Pancreas (tissue), 10 donors: Measurements from ENCODE around the gene GPA33. TPM values are rescaled to one million over a fixed set of nuclear protein-coding genes. Genes with fewer than 3 reads are reported as not detected.

Source experiments
- ATAC-seq, 4 donors: fragments of 200-7000 bp; cut with Tn5 transposase; one replicate each; pipeline versions ENCODE4 v1.8.0 to v1.9.1; 2020; ENCODE audit warnings: mild to moderate bottlenecking in 4 of 4, moderate library complexity in 4 of 4
- DNase-seq, 6 donors: peaks; one replicate each; pipeline ENCODE4 v3.0.0-alpha.2; 2020
- FAIRE-seq: peaks from 2 replicates; lab custom pipeline; 2012; peaks lifted over from hg19 to GRCh38; lab: Jason Lieb, UNC
- H3K27ac ChIP-seq, 4 donors: fragments of 200-600 bp; sonication (generic); 1 replicate in 3 of 4; 2 replicates in 1 of 4; pipeline versions ENCODE4 v1.5.0 to v1.8.0; 2020
- H3K27me3 ChIP-seq, 4 donors: fragments of 200-600 bp; one replicate each; pipeline ENCODE4 v1.8.0; 2021
- H3K36me3 ChIP-seq, 3 donors: fragments of 200-600 bp; sonication (generic) in 1 of 3; one replicate each; pipeline versions ENCODE4 v1.5.0 to v1.8.0; 2020 to 2021
- H3K4me1 ChIP-seq, 3 donors: fragments of 200-600 bp; one replicate each; pipeline ENCODE4 v1.8.0; 2021
- H3K4me3 ChIP-seq, 4 donors: fragments of 200-600 bp; sonication (generic) in 2 of 4; one replicate each; pipeline versions ENCODE4 v1.5.0 to v1.8.0; 2020 to 2021
- H3K9me3 ChIP-seq, 4 donors: fragments of 200-600 bp; one replicate each; pipeline ENCODE4 v1.8.0; 2021
- WGBS, 2 donors: extraction: QIAGEN DNeasy Blood & Tissue Kit; methylation state at CpG; one replicate each; pipeline ENCODE4 v1.1.7; 2013; 5-methylcytosine and 5-hydroxymethylcytosine counted together
- intact Hi-C, 3 donors: fragments of 100-400 bp; cut with DNase I; formaldehyde crosslinking; loops; one replicate each; pipeline versions ENCODE4 v1.11.1 to v1.14.2; 2022
- polyA plus RNA-seq, 2 donors: library from polyadenylated mRNA; stranded (reverse); fragments of 200-250 nt; gene quantifications; one replicate each; pipeline ENCODE4 v1.2.3, GENCODE V29; 2013
- total RNA-seq, 6 donors: library from RNA; stranded (reverse); fragmentation: NEBNext Ultra II Directional in 4 of 6; extraction: Animal tissue kit (Norgen Biotek cat#: 25700) in 4 of 6; gene quantifications; one replicate each; pipeline versions ENCODE4 v1.2.1 to v1.2.4, GENCODE V29; 2021 to 2023
- TF ChIP-seq, protein P1 (sequence below), 4 donors: fragments of 200-600 bp; sonication (generic) in 3 of 4; IDR thresholded peaks; one replicate each; pipeline versions ENCODE4 v1.5.0 to v1.8.0; 2021; ENCODE audit warnings: antibody characterized with exemption in 4 of 4
- donor health status: healthy with polysubstance abuse.
- donor health status: DM: no; HTN: no; CAD: no; lungs with moderate emphysema.
- donor health status: DM: no; HTN: no; CAD: no.
- donor health status: control.
- donor health status: control.
- donor health status: Bipolar disorder and iron deficiency.
- donor health status: DM: yes; HTN: yes; CAD: no.
- donor health status: DM: no; HTN: no; CAD: no.
- donor health status: DM: no; HTN: no; CAD: no.
- donor health status: DM: yes; HTN: yes; CAD: no.

GPA33 gene
- total and polyA plus RNA-seq, 8 donors, result 0.11 to 0.22 (median 0.16) TPM; not detected in 5

DNA sequence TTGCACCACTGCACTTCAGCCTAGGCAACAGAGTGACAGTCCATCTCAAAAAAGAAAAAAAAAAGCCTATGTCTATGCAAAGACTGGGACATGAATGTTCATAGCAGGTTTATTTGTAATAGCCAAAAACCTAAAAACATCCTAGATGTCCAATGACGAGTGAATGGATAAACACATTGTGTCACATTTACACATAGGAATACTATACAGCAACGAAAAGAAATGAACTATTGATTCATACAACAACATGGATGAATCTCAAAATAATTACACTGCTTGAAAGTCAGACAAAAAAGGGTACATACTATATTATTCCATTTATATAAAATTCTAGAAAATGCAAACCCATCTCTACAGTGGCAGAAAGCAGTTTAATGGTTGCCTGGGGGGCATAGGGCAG is 11.6 kb upstream of the GPA33 start:
- ATAC-seq, result no peak
- no peak overlapping the region for H3K4me3 ChIP-seq
- no peak for DNase-seq
- no peak overlapping the region for H3K27ac ChIP-seq
- no peaks in the 10 kb centered on the region for H3K9me3 ChIP-seq
- FAIRE-seq, result no peak
- no peaks in the 10 kb centered on the region for H3K36me3 ChIP-seq
- 68 to 71% methylated on average over 2 of the region's 2 CpGs for WGBS, 2 donors
- intact Hi-C loops, result no loop called here
- H3K27me3 ChIP-seq, result peaks cover 0 to 6% (median 0%) of the 10 kb centered on the region in 4 donors
- no peaks in the 10 kb centered on the region for H3K4me1 ChIP-seq
- TF ChIP-seq, protein P1, sequence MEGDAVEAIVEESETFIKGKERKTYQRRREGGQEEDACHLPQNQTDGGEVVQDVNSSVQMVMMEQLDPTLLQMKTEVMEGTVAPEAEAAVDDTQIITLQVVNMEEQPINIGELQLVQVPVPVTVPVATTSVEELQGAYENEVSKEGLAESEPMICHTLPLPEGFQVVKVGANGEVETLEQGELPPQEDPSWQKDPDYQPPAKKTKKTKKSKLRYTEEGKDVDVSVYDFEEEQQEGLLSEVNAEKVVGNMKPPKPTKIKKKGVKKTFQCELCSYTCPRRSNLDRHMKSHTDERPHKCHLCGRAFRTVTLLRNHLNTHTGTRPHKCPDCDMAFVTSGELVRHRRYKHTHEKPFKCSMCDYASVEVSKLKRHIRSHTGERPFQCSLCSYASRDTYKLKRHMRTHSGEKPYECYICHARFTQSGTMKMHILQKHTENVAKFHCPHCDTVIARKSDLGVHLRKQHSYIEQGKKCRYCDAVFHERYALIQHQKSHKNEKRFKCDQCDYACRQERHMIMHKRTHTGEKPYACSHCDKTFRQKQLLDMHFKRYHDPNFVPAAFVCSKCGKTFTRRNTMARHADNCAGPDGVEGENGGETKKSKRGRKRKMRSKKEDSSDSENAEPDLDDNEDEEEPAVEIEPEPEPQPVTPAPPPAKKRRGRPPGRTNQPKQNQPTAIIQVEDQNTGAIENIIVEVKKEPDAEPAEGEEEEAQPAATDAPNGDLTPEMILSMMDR (IDR thresholded peaks at IDR 0.05), result no peak

DNA sequence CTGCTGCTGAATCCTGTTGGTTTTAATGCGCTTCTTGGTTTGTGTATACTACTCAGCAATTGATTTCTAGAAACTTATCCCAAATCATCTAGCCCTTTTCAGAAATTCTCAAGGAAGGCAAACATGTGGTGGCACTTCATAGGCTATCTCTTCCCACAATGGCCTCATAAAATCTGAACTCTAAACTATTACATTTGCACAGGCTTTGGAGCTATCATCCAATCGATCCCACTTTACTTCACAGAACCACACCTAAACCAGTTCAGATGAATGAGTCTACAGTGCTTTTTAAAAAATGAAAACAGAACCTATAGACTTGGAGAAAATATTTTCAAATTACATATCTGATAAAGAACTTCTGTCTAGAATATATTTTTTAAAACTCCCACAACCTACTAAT is 10.6 kb upstream of the GPA33 start:
- peak; percentile 26 for FAIRE-seq
- TF ChIP-seq, protein P1 (IDR thresholded peaks at IDR 0.05), result no peak
- no peaks in the 10 kb centered on the region for H3K36me3 ChIP-seq

DNA sequence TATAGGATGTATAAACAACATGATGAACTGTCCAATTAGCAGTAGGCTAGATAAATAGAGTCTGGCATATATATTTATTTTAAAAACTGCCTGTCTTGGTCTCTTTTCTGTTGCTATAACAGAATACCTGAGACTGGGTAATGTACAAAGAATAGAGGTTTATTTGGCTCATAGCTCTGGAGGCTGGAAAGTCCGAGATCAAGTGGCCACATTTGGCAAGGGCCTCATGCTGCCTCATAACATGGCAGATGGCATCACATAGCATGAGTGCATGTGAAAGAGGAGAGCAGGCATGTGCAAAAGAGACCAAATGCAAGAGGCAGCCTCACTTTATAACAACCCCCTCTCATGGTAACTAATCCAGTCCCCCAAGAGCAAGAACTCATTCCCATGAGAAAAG is 9.7 kb upstream of the GPA33 start:
- 79 to 90% methylated on average over 1 of the region's 1 CpG for WGBS, 2 donors
- Histone ChIP-seq H3K4me1 (no peaks in the 10 kb centered on the region), H3K27me3 (peaks cover 0 to 6% (median 0%) of the 10 kb centered on the region in 4 donors), H3K27ac (no peak overlapping the region), H3K9me3 (no peaks in the 10 kb centered on the region), H3K36me3 (no peaks in the 10 kb centered on the region), H3K4me3 (no peak overlapping the region)
- intact Hi-C loops, result no loop called here
- TF ChIP-seq, protein P1 (IDR thresholded peaks at IDR 0.05), result no peak
- DNase-seq, result no peak
- ATAC-seq, result no peak
- FAIRE-seq, result no peak

More for the DNA sequence above, 10.6 kb upstream of the GPA33 start:
- Histone ChIP-seq H3K27ac (no peak overlapping the region), H3K9me3 (no peaks in the 10 kb centered on the region), H3K4me3 (no peak overlapping the region), H3K27me3 (peaks cover 0 to 6% (median 0%) of the 10 kb centered on the region in 4 donors), H3K4me1 (no peaks in the 10 kb centered on the region)
- intact Hi-C loops, result no loop called here
- 79 to 90% methylated on average over 2 of the region's 2 CpGs for WGBS, 2 donors
- DNase-seq, result no peak
- ATAC-seq, result no peak

DNA sequence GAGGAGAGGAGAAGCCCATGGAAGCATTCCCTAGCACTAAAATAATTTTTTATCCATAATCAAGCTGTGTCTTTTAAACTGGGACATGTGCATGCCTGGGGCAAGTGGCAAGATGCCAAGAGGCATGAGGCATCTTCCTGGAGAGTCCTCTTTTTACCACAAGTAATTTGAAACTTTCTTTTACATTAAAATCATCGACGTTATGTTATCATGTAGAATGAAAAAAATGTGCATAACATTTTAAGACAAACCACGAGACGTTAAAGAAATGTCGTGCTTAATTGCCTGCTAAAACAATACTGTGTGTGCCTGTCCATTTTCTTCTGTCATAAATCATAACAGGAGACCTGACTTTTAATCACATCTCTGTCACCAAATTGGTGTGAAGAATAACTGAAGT is 5.2 kb upstream of the GPA33 start:
- intact Hi-C loops, result no loop called here
- TF ChIP-seq, protein P1 (IDR thresholded peaks at IDR 0.05), result no peak
- WGBS, 2 donors, result 64 to 70% methylated on average over 5 of the region's 5 CpGs

DNA sequence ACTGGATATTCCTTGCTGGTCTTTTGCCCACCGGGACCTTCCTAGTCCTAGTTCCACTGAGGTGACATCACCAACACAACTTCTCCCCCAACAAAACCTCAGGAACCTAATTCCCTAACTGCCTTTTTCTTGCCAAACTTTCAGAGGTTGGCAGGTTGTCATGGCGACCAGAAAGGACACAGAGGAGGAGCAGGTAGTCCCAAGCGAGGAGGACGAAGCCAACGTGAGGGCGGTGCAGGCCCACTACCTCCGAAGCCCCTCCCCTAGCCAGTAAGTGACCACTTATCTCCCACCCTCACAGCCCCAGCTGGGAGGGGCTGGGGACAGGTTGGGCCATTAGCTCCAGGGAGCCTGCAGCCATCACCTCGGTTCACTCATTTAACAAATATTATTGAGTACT is 4.5 kb upstream of the GPA33 start:
- Histone ChIP-seq H3K4me1 (no peaks in the 10 kb centered on the region), H3K27me3 (peaks cover 0 to 6% (median 0%) of the 10 kb centered on the region in 4 donors), H3K27ac (no peak overlapping the region), H3K4me3 (no peak overlapping the region), H3K9me3 (no peaks in the 10 kb centered on the region), H3K36me3 (no peaks in the 10 kb centered on the region)
- FAIRE-seq, result no peak
- intact Hi-C loops, result no loop called here
- DNase-seq, result no peak
- no peak for ATAC-seq
- TF ChIP-seq, protein P1 (IDR thresholded peaks at IDR 0.05), result no peak
- WGBS, 2 donors, result 72 to 83% methylated on average over 8 of the region's 8 CpGs

More for the DNA sequence above, 5.2 kb upstream of the GPA33 start:
- Histone ChIP-seq H3K27ac (no peak overlapping the region), H3K4me1 (no peaks in the 10 kb centered on the region), H3K36me3 (no peaks in the 10 kb centered on the region), H3K27me3 (peaks cover 0 to 6% (median 0%) of the 10 kb centered on the region in 4 donors), H3K4me3 (no peak overlapping the region), H3K9me3 (no peaks in the 10 kb centered on the region)
- no peak for FAIRE-seq
- no peak for ATAC-seq
- no peak for DNase-seq
